Gastrocnemius medialis (tissue), 4 donors: ENCODE measurements around the gene NDRG4. TPM values are rescaled to one million over a fixed set of nuclear protein-coding genes. Genes with fewer than 3 reads are reported as not detected.

Experiments
- ATAC-seq, 2 donors: fragments of 150-250 bp; one replicate each; pipeline ENCODE4 v1.9.1; 2016
- DNase-seq, 2 donors: peaks; one replicate each; pipeline ENCODE4 v3.0.0-alpha.2; 2019
- H3K27ac ChIP-seq, 4 donors: fragments of 200-600 bp; sonication (generic); 1 replicate in 1 of 4; 2 replicates in 3 of 4; pipeline ENCODE4 v1.5.1; 2016 to 2018; ENCODE audit warnings: mild to moderate bottlenecking in 2 of 4, moderate library complexity in 1 of 4
- H3K27me3 ChIP-seq, 3 donors: fragments of 200-600 bp; sonication (generic) in 2 of 3; 1 replicate in 1 of 3; 2 replicates in 2 of 3; pipeline versions ENCODE4 v1.5.1 to v1.6.0; 2016 to 2019; ENCODE audit warnings: mild to moderate bottlenecking in 1 of 3, moderate library complexity in 1 of 3
- H3K36me3 ChIP-seq, 2 donors: fragments of 200-600 bp; sonication (generic) in 1 of 2; one replicate each; pipeline ENCODE4 v1.5.1; 2017 to 2018
- H3K4me1 ChIP-seq, 2 donors: fragments of 200-600 bp; sonication (generic) in 1 of 2; one replicate each; pipeline ENCODE4 v1.5.1; 2016 to 2017; ENCODE audit warnings: mild to moderate bottlenecking in 2 of 2
- H3K4me3 ChIP-seq, 4 donors: fragments of 200-600 bp; sonication (generic) in 3 of 4; 1 replicate in 1 of 4; 2 replicates in 3 of 4; pipeline ENCODE4 v1.5.1; 2016 to 2019; ENCODE audit warnings: mild to moderate bottlenecking in 2 of 4
- H3K9me3 ChIP-seq, 3 donors: fragments of 200-600 bp; sonication (generic) in 2 of 3; 1 replicate in 1 of 3; 2 replicates in 2 of 3; pipeline ENCODE4 v1.5.1; 2016 to 2019
- CTCF ChIP-seq, 5 experiments: fragments of 450-650 bp in 3 of 5; fragments of 200-600 bp in 2 of 5; sonication (generic) in 2 of 5; IDR thresholded peaks in 4 of 5; conservative IDR thresholded peaks in 1 of 5; 1 replicate in 4 of 5; 2 replicates in 1 of 5; pipeline ENCODE4 v1.5.1; 2016 to 2019; ENCODE audit warnings: antibody characterized with exemption in 5 of 5, mild to moderate bottlenecking in 3 of 5, moderate library complexity in 3 of 5
- POLR2A ChIP-seq, 2 donors: fragments of 450-650 bp; IDR thresholded peaks; one replicate each; pipeline ENCODE4 v1.6.1; 2017; ENCODE audit warnings: antibody characterized with exemption in 2 of 2, mild to moderate bottlenecking in 2 of 2, moderate library complexity in 2 of 2
- in situ Hi-C, 4 donors: fragments of 200-750 bp; cut with MboI; loops; one replicate each; pipeline versions ENCODE4 v1.15.0 to v1.8.0; 2017; ENCODE audit warnings: low sequenced_read_pairs in 4 of 4
- intact Hi-C: fragments of 100-400 bp; cut with DNase I; formaldehyde crosslinking; loops from one replicate; pipeline ENCODE4 v1.15.1; 2023; ENCODE audit warnings: low total_unique reads
- total RNA-seq, 4 donors: library from RNA; depleted of rRNA; stranded (reverse); fragments of >200 nt; gene quantifications; one replicate each; pipeline versions ENCODE4 v1.1.0 to v1.2.3, GENCODE V29; 2016

The NDRG4 gene
- total RNA-seq, 4 donors from 2014 or later = 2.0 to 13.3 (median 6.5) TPM

- H3K27me3 ChIP-seq = no peaks in the 10 kb centered on the region
- TF ChIP-seq CTCF (IDR thresholded peaks at IDR 0.05 in 4 of 5, conservative IDR thresholded peaks at IDR 0.05 in 1 of 5) = no peak
- no peak for TF ChIP-seq POLR2A (IDR thresholded peaks at IDR 0.05)
- H3K4me1 ChIP-seq = peaks cover 11 to 21% of the 10 kb centered on the region in 2 donors
- peaks cover 0 to 39% of the 10 kb centered on the region in 2 donors for H3K36me3 ChIP-seq
- H3K4me3 ChIP-seq = peak overlapping the region; percentile 84 to 98 (median 90)
- H3K9me3 ChIP-seq = no peaks in the 10 kb centered on the region
- DNase-seq (peak in 1 of 2 donors; percentile 57), ATAC-seq (peak; percentile 18 to 45)
- in situ Hi-C loops = loop anchor here in 3 of 4 donors (10.0 to 25.0 kb wide), 3 partner anchors 109 to 221 kb away; partner anchors contain the start of genes CNOT1 (in 1 of the 3) and GOT2 (in 1 of the 3)
- peak overlapping the region; percentile 91 to 98 (median 94) for H3K27ac ChIP-seq
- intact Hi-C loops = loop anchor here (1.0 to 2.0 kb wide), 2 partner anchors 17 to 114 kb away; no protein-coding TSS in a partner anchor
Observed at GRCh38 chr16:58515871-58516767, 16.2 kb downstream of the NDRG4 start.

GRCh38 chr16:58516768-58517107 lies 16.8 kb downstream of the NDRG4 start:
- Histone ChIP-seq H3K9me3 (no peaks in the 10 kb centered on the region), H3K36me3 (peaks cover 0 to 45% of the 10 kb centered on the region in 2 donors), H3K27me3 (no peaks in the 10 kb centered on the region), H3K4me3 (peak overlapping the region in 1 of 4 donors; percentile 84), H3K27ac (peak overlapping the region; percentile 91 to 98 (median 94)), H3K4me1 (peaks cover 11 to 18% of the 10 kb centered on the region in 2 donors)
- in situ Hi-C loops = loop anchor here in 3 of 4 donors (10.0 to 25.0 kb wide), 3 partner anchors 108 to 221 kb away; partner anchors contain the start of genes CNOT1 (in 1 of the 3) and GOT2 (in 1 of the 3)
- intact Hi-C loops = loop anchor here (2.0 kb wide), 1 partner anchor 16 kb away; no protein-coding TSS in a partner anchor
- ATAC-seq (no peak), DNase-seq (no peak)
- TF ChIP-seq CTCF (IDR thresholded peaks at IDR 0.05 in 4 of 5, conservative IDR thresholded peaks at IDR 0.05 in 1 of 5) = no peak
- TF ChIP-seq POLR2A (IDR thresholded peaks at IDR 0.05) = no peak

GRCh38 chr16:58518083-58518979 lies 18.4 kb downstream of the NDRG4 start:
- in situ Hi-C loops (loop anchor here in 3 of 4 donors (10.0 to 25.0 kb wide), 3 partner anchors 106 to 219 kb away; partner anchors contain the start of genes CNOT1 (in 1 of the 3) and GOT2 (in 1 of the 3)), intact Hi-C loops (no loop called here)

More at GRCh38 chr16:58518083-58518979, 18.4 kb downstream of the NDRG4 start:
- Histone ChIP-seq H3K4me1 (peaks cover 11 to 14% of the 10 kb centered on the region in 2 donors), H3K36me3 (peaks cover 0 to 60% of the 10 kb centered on the region in 2 donors), H3K4me3 (no peak overlapping the region), H3K27ac (no peak overlapping the region), H3K9me3 (no peaks in the 10 kb centered on the region), H3K27me3 (no peaks in the 10 kb centered on the region)
- ATAC-seq (no peak), DNase-seq (no peak)
- TF ChIP-seq CTCF (IDR thresholded peaks at IDR 0.05 in 4 of 5, conservative IDR thresholded peaks at IDR 0.05 in 1 of 5) (no peak), POLR2A (IDR thresholded peaks at IDR 0.05) (no peak)
